ENCODE measurements around the gene MXD4. TPM values are rescaled to one million over a fixed set of nuclear protein-coding genes. Genes with fewer than 3 reads are reported as not detected.

The MXD4 gene
- total RNA-seq, 1 experiment from 2014 or later: 20.4 TPM

- Mint-ChIP-seq H3K27ac (no peak overlapping the region; the same call in 1 of the 2 replicates), H3K36me3 (peaks cover 9% of the 10 kb centered on the region), H3K27me3 (ENCODE audit: low read depth) (no peaks in the 10 kb centered on the region; the same call in 1 of the 2 replicates), H3K4me1 (peaks cover 12% of the 10 kb centered on the region), H3K9me3 (peaks cover 16% of the 10 kb centered on the region), H3K4me3 (no peak overlapping the region)
- POLR2A ChIA-PET: no interaction called here
- ATAC-seq (no peak), DNase-seq (ENCODE audit: low spot score) (no peak)
- CTCF ChIA-PET: no interaction called here
- TF ChIP-seq FOXK1 (CRISPR knock-in tag; IDR thresholded peaks at IDR 0.05): no peak
- TF ChIP-seq SMAD4 (CRISPR knock-in tag; IDR thresholded peaks at IDR 0.05): no peak
- TF ChIP-seq CDX4 (CRISPR knock-in tag; IDR thresholded peaks at IDR 0.05; ENCODE audit: borderline replicate concordance): no peak
- TF ChIP-seq, protein P1, sequence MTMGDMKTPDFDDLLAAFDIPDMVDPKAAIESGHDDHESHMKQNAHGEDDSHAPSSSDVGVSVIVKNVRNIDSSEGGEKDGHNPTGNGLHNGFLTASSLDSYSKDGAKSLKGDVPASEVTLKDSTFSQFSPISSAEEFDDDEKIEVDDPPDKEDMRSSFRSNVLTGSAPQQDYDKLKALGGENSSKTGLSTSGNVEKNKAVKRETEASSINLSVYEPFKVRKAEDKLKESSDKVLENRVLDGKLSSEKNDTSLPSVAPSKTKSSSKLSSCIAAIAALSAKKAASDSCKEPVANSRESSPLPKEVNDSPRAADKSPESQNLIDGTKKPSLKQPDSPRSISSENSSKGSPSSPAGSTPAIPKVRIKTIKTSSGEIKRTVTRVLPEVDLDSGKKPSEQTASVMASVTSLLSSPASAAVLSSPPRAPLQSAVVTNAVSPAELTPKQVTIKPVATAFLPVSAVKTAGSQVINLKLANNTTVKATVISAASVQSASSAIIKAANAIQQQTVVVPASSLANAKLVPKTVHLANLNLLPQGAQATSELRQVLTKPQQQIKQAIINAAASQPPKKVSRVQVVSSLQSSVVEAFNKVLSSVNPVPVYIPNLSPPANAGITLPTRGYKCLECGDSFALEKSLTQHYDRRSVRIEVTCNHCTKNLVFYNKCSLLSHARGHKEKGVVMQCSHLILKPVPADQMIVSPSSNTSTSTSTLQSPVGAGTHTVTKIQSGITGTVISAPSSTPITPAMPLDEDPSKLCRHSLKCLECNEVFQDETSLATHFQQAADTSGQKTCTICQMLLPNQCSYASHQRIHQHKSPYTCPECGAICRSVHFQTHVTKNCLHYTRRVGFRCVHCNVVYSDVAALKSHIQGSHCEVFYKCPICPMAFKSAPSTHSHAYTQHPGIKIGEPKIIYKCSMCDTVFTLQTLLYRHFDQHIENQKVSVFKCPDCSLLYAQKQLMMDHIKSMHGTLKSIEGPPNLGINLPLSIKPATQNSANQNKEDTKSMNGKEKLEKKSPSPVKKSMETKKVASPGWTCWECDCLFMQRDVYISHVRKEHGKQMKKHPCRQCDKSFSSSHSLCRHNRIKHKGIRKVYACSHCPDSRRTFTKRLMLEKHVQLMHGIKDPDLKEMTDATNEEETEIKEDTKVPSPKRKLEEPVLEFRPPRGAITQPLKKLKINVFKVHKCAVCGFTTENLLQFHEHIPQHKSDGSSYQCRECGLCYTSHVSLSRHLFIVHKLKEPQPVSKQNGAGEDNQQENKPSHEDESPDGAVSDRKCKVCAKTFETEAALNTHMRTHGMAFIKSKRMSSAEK (CRISPR knock-in tag; IDR thresholded peaks at IDR 0.05; ENCODE audit: borderline replicate concordance): no peak
- no peak for TF ChIP-seq RORB (CRISPR knock-in tag; IDR thresholded peaks at IDR 0.05)
- no peak for TF ChIP-seq TCF7 (CRISPR knock-in tag; IDR thresholded peaks at IDR 0.05; ENCODE audit: low read depth)
- TF ChIP-seq, protein P2, sequence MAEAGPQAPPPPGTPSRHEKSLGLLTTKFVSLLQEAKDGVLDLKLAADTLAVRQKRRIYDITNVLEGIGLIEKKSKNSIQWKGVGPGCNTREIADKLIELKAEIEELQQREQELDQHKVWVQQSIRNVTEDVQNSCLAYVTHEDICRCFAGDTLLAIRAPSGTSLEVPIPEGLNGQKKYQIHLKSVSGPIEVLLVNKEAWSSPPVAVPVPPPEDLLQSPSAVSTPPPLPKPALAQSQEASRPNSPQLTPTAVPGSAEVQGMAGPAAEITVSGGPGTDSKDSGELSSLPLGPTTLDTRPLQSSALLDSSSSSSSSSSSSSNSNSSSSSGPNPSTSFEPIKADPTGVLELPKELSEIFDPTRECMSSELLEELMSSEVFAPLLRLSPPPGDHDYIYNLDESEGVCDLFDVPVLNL (CRISPR knock-in tag; IDR thresholded peaks at IDR 0.05; ENCODE audit: borderline replicate concordance, low read depth): no peak
- no peak for TF ChIP-seq NFYB (CRISPR knock-in tag; conservative IDR thresholded peaks at IDR 0.05; ENCODE audit: low read depth)
- no peak for TF ChIP-seq TP53 (CRISPR knock-in tag; IDR thresholded peaks at IDR 0.05)
- TF ChIP-seq CREB1 (CRISPR knock-in tag; IDR thresholded peaks at IDR 0.05): no peak
- TF ChIP-seq, protein P3, sequence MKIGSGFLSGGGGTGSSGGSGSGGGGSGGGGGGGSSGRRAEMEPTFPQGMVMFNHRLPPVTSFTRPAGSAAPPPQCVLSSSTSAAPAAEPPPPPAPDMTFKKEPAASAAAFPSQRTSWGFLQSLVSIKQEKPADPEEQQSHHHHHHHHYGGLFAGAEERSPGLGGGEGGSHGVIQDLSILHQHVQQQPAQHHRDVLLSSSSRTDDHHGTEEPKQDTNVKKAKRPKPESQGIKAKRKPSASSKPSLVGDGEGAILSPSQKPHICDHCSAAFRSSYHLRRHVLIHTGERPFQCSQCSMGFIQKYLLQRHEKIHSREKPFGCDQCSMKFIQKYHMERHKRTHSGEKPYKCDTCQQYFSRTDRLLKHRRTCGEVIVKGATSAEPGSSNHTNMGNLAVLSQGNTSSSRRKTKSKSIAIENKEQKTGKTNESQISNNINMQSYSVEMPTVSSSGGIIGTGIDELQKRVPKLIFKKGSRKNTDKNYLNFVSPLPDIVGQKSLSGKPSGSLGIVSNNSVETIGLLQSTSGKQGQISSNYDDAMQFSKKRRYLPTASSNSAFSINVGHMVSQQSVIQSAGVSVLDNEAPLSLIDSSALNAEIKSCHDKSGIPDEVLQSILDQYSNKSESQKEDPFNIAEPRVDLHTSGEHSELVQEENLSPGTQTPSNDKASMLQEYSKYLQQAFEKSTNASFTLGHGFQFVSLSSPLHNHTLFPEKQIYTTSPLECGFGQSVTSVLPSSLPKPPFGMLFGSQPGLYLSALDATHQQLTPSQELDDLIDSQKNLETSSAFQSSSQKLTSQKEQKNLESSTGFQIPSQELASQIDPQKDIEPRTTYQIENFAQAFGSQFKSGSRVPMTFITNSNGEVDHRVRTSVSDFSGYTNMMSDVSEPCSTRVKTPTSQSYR (CRISPR knock-in tag; IDR thresholded peaks at IDR 0.05): no peak
- TF ChIP-seq, protein P4, sequence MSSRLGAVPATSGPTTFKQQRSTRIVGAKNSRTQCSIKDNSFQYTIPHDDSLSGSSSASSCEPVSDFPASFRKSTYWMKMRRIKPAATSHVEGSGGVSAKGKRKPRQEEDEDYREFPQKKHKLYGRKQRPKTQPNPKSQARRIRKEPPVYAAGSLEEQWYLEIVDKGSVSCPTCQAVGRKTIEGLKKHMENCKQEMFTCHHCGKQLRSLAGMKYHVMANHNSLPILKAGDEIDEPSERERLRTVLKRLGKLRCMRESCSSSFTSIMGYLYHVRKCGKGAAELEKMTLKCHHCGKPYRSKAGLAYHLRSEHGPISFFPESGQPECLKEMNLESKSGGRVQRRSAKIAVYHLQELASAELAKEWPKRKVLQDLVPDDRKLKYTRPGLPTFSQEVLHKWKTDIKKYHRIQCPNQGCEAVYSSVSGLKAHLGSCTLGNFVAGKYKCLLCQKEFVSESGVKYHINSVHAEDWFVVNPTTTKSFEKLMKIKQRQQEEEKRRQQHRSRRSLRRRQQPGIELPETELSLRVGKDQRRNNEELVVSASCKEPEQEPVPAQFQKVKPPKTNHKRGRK (CRISPR knock-in tag; IDR thresholded peaks at IDR 0.05; ENCODE audit: borderline replicate concordance): no peak
- TF ChIP-seq, protein P5, sequence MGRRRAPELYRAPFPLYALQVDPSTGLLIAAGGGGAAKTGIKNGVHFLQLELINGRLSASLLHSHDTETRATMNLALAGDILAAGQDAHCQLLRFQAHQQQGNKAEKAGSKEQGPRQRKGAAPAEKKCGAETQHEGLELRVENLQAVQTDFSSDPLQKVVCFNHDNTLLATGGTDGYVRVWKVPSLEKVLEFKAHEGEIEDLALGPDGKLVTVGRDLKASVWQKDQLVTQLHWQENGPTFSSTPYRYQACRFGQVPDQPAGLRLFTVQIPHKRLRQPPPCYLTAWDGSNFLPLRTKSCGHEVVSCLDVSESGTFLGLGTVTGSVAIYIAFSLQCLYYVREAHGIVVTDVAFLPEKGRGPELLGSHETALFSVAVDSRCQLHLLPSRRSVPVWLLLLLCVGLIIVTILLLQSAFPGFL (CRISPR knock-in tag; IDR thresholded peaks at IDR 0.05; ENCODE audit: borderline replicate concordance): no peak
- TF ChIP-seq NFATC4 (CRISPR knock-in tag; IDR thresholded peaks at IDR 0.05): no peak
- TF ChIP-seq NFE2L1 (CRISPR knock-in tag; IDR thresholded peaks at IDR 0.05): no peak
- TF ChIP-seq GABPB1 (CRISPR knock-in tag; IDR thresholded peaks at IDR 0.05): no peak
- no peak for TF ChIP-seq E2F5 (CRISPR knock-in tag; IDR thresholded peaks at IDR 0.05)
These were observed 36.7 kb upstream of the MXD4 start for GRCh38 chr4:2298532-2298991.

Measured in WTC11 (cell line).